GM23338 (cell line): ENCODE results near the gene KYAT1. TPM values are rescaled to one million over a fixed set of nuclear protein-coding genes. Genes with fewer than 3 reads are reported as not detected.

Source experiments
- ATAC-seq: fragments of 200-7000 bp; cut with Tn5 transposase; 3 replicates; pipeline ENCODE4 v1.9.1; 2020
- DNase-seq: peaks from one replicate; pipeline ENCODE4 v3.0.0-alpha.2; 2015; ENCODE audit warnings: low spot score
- H2AFZ ChIP-seq: fragments of 200-600 bp; sonication (generic); 2 replicates; pipeline ENCODE4 v1.8.0; 2016; ENCODE audit warnings: antibody characterized with exemption, mild to moderate bottlenecking, moderate library complexity
- H3F3A ChIP-seq: fragments of 200-600 bp; sonication (generic); replicated peaks from 2 replicates; pipeline ENCODE4 v1.8.0; 2017; ENCODE audit warnings: antibody characterized with exemption, mixed run types, low read depth
- H3K27ac ChIP-seq: fragments of 200-600 bp; sonication (generic); 2 replicates; pipeline ENCODE4 v1.6.1; 2016; ENCODE audit warnings: low read depth
- H3K27me3 ChIP-seq: fragments of 200-600 bp; sonication (generic); 2 replicates; pipeline ENCODE4 v1.8.0; 2016; ENCODE audit warnings: mild to moderate bottlenecking, mixed run types, moderate library complexity; ENCODE audit not compliant: insufficient read depth
- H3K36me3 ChIP-seq: fragments of 200-600 bp; sonication (generic); 2 replicates; pipeline ENCODE4 v1.8.0; 2016; ENCODE audit warnings: mild to moderate bottlenecking; ENCODE audit not compliant: insufficient read depth
- H3K4me1 ChIP-seq: fragments of 200-600 bp; sonication (generic); 2 replicates; pipeline ENCODE4 v1.8.0; 2016; ENCODE audit warnings: mild to moderate bottlenecking, moderate library complexity; ENCODE audit not compliant: insufficient read depth
- H3K4me2 ChIP-seq: fragments of 200-600 bp; sonication (generic); 2 replicates; pipeline ENCODE4 v1.7.1; 2017; ENCODE audit warnings: mixed run types
- H3K4me3 ChIP-seq: fragments of 200-600 bp; sonication (generic); 2 replicates; pipeline ENCODE4 v1.6.1; 2016; ENCODE audit warnings: mixed run types
- H3K79me2 ChIP-seq: fragments of 200-600 bp; sonication (generic); replicated peaks from 2 replicates; pipeline ENCODE4 v1.8.0; 2017; ENCODE audit warnings: mild to moderate bottlenecking; ENCODE audit not compliant: insufficient read depth
- H3K9me2 ChIP-seq: fragments of 200-600 bp; sonication (generic); 2 replicates; pipeline ENCODE4 v1.8.0; 2017; ENCODE audit not compliant: insufficient read depth
- H4K20me1 ChIP-seq: fragments of 200-600 bp; sonication (generic); replicated peaks from 2 replicates; pipeline ENCODE4 v1.8.0; 2017; ENCODE audit warnings: mild to moderate bottlenecking; ENCODE audit not compliant: insufficient read depth
- H3K27ac Mint-ChIP-seq: 2 replicates; pipeline ENCODE4 v1.8.0; 2020; ENCODE audit warnings: inconsistent platforms, mild to moderate bottlenecking, moderate library complexity, mixed read lengths
- H3K27me3 Mint-ChIP-seq: 3 replicates; pipeline ENCODE4 v1.8.0; 2022; ENCODE audit warnings: low read depth, mild to moderate bottlenecking, moderate library complexity, mixed read lengths, inconsistent platforms; ENCODE audit not compliant: insufficient read depth, poor library complexity
- H3K36me3 Mint-ChIP-seq: 3 replicates; pipeline ENCODE4 v1.8.0; 2021; ENCODE audit warnings: low read depth, mild to moderate bottlenecking, inconsistent platforms, moderate library complexity, mixed read lengths
- H3K4me1 Mint-ChIP-seq: 3 replicates; pipeline ENCODE4 v1.8.0; 2020; ENCODE audit warnings: mild to moderate bottlenecking, inconsistent platforms, mixed read lengths
- H3K4me3 Mint-ChIP-seq: 3 replicates; pipeline ENCODE4 v1.8.0; 2021; ENCODE audit warnings: moderate library complexity, mild to moderate bottlenecking, inconsistent platforms, mixed read lengths
- H3K9me3 Mint-ChIP-seq: 3 replicates; pipeline ENCODE4 v1.8.0; 2020; ENCODE audit warnings: moderate library complexity, mild to moderate bottlenecking, inconsistent platforms, mixed read lengths
- CREB1 ChIP-seq: fragments of 250-450 bp; sonication (Bioruptor Pico); IDR thresholded peaks from 2 replicates; pipeline ENCODE4 v1.5.0; 2020; ENCODE audit warnings: low read depth, mild to moderate bottlenecking, moderate library complexity
- EZH2 ChIP-seq: fragments of 200-600 bp; sonication (generic); IDR thresholded peaks from one replicate; pipeline ENCODE4 v1.8.0; 2017; ENCODE audit warnings: antibody characterized with exemption, mild to moderate bottlenecking, low read depth; ENCODE audit not compliant: unreplicated experiment
- EZH2phosphoT487 ChIP-seq: fragments of 200-600 bp; sonication (generic); IDR thresholded peaks from one replicate; pipeline ENCODE4 v1.8.1; 2018; ENCODE audit warnings: antibody characterized with exemption; ENCODE audit not compliant: unreplicated experiment
- JUNB ChIP-seq: IDR thresholded peaks from one replicate; pipeline ENCODE4 v1.6.1; 2016; ENCODE audit warnings: antibody characterized with exemption; ENCODE audit not compliant: unreplicated experiment
- NANOG ChIP-seq: IDR thresholded peaks from 2 replicates; pipeline ENCODE4 v1.6.1; 2016; ENCODE audit warnings: antibody characterized with exemption, borderline replicate concordance
- POLR2AphosphoS5 ChIP-seq: IDR thresholded peaks from 2 replicates; pipeline ENCODE4 v1.6.1; 2016; ENCODE audit warnings: antibody characterized with exemption, low read depth
- REST ChIP-seq: IDR thresholded peaks from one replicate; pipeline ENCODE4 v1.6.1; 2018; ENCODE audit warnings: antibody characterized with exemption; ENCODE audit not compliant: unreplicated experiment
- STAT1 ChIP-seq: IDR thresholded peaks from one replicate; pipeline ENCODE4 v1.6.1; 2016; ENCODE audit warnings: antibody characterized with exemption; ENCODE audit not compliant: unreplicated experiment
- ZNF114 ChIP-seq: fragments of 250-450 bp; sonication (Bioruptor Pico); IDR thresholded peaks from 2 replicates; pipeline ENCODE4 v1.5.0; 2020; ENCODE audit warnings: mild to moderate bottlenecking, moderate library complexity
- ZNF331 ChIP-seq: fragments of 250-450 bp; sonication (Bioruptor Pico); IDR thresholded peaks from 2 replicates; pipeline ENCODE4 v1.5.0; 2020; ENCODE audit warnings: low read depth, mild to moderate bottlenecking, moderate library complexity
- ZNF462 ChIP-seq: fragments of 250-450 bp; sonication (Bioruptor Pico); IDR thresholded peaks from 2 replicates; pipeline ENCODE4 v1.5.0; 2020; ENCODE audit warnings: mild to moderate bottlenecking, moderate library complexity
- polyA plus RNA-seq: library from polyadenylated mRNA; unstranded; fragments of >200 nt; fragmentation: Nextera tagmentation; extraction: Ambion mirVana; gene quantifications from 2 replicates; pipeline ENCODE4 v1.2.1, GENCODE V29; 2016
- total RNA-seq: library from RNA; depleted of rRNA; stranded (reverse); fragments of >200 nt; shearing (Covaris generic); gene quantifications from 2 replicates; pipeline ENCODE4 v1.2.3, GENCODE V29; 2014
- TF ChIP-seq, protein P1 (sequence below), 2 experiments: fragments of 200-600 bp in 1 of 2; sonication (generic) in 1 of 2; conservative IDR thresholded peaks; 2 replicates each; pipeline versions ENCODE4 v1.5.1 to v1.6.1; 2016 to 2017; ENCODE audit warnings: antibody characterized with exemption in 2 of 2, low read depth in 2 of 2, mild to moderate bottlenecking in 2 of 2, moderate library complexity in 1 of 2
- TF ChIP-seq, protein P2 (sequence below): IDR thresholded peaks from 2 replicates; pipeline ENCODE4 v1.6.1; 2016; ENCODE audit warnings: antibody characterized with exemption

Gene KYAT1
- total and polyA plus RNA-seq, 2 experiments from 2014 or later = 26.1 to 34.0 TPM

DNA sequence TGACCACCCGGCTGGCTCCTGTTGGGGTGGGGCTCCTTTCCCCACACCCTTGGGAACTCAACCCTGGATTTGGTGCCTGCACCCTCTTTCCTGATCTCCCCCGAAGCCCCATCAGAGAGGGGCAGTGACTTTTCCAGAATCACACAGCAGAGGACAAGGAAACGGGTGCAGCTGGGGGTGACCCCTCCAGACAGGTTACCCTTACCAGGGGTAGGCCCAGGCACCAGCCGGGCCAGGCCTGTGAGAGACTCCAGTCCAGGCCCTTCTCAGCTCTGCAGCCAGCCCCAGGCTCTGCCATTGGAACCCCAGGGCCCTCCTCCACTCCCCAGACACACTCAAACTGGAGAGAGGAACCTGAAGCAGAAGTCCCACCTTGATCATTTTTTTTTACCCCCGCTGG lies 20.1 kb upstream of the KYAT1 start:
- H3K27ac ChIP-seq = no peak overlapping the region
- Mint-ChIP-seq H3K4me3 (no peak overlapping the region), H3K27ac (no peak overlapping the region), H3K27me3 (peaks cover 4% of the 10 kb centered on the region), H3K36me3 (peaks cover 28% of the 10 kb centered on the region), H3K4me1 (peaks cover 14% of the 10 kb centered on the region), H3K9me3 (no peaks in the 10 kb centered on the region)
- H3K4me2 ChIP-seq = no peak overlapping the region
- peaks cover 6% of the 10 kb centered on the region; the same call in 1 of the 2 replicates for H3K36me3 ChIP-seq
- TF ChIP-seq NANOG (no peak), REST (no peak), ZNF331 (CRISPR knock-in tag) (no peak), STAT1 (no peak), ZNF114 (CRISPR knock-in tag) (no peak), EZH2phosphoT487 (no peak), CREB1 (CRISPR knock-in tag) (no peak), JUNB (no peak), POLR2AphosphoS5 (no peak), ZNF462 (no peak), EZH2 (no peak)
- TF ChIP-seq, protein P1, sequence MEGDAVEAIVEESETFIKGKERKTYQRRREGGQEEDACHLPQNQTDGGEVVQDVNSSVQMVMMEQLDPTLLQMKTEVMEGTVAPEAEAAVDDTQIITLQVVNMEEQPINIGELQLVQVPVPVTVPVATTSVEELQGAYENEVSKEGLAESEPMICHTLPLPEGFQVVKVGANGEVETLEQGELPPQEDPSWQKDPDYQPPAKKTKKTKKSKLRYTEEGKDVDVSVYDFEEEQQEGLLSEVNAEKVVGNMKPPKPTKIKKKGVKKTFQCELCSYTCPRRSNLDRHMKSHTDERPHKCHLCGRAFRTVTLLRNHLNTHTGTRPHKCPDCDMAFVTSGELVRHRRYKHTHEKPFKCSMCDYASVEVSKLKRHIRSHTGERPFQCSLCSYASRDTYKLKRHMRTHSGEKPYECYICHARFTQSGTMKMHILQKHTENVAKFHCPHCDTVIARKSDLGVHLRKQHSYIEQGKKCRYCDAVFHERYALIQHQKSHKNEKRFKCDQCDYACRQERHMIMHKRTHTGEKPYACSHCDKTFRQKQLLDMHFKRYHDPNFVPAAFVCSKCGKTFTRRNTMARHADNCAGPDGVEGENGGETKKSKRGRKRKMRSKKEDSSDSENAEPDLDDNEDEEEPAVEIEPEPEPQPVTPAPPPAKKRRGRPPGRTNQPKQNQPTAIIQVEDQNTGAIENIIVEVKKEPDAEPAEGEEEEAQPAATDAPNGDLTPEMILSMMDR (conservative IDR thresholded peaks at IDR 0.05; ENCODE audit: low read depth in 2 of 2) = no peak
- TF ChIP-seq, protein P2, sequence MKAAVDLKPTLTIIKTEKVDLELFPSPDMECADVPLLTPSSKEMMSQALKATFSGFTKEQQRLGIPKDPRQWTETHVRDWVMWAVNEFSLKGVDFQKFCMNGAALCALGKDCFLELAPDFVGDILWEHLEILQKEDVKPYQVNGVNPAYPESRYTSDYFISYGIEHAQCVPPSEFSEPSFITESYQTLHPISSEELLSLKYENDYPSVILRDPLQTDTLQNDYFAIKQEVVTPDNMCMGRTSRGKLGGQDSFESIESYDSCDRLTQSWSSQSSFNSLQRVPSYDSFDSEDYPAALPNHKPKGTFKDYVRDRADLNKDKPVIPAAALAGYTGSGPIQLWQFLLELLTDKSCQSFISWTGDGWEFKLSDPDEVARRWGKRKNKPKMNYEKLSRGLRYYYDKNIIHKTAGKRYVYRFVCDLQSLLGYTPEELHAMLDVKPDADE = no peak
- no peaks in the 10 kb centered on the region for H3K4me1 ChIP-seq
- ATAC-seq (no peak), DNase-seq (no peak)
- no peak overlapping the region for H3K4me3 ChIP-seq
- H3K9me2 ChIP-seq = no peaks in the 10 kb centered on the region
- H3K79me2 ChIP-seq = peaks cover 36% of the 10 kb centered on the region
- no peaks in the 10 kb centered on the region for H3K27me3 ChIP-seq
- no peak overlapping the region for H2AFZ ChIP-seq
- no peaks in the 10 kb centered on the region for H3F3A ChIP-seq
- peaks cover 25% of the 10 kb centered on the region for H4K20me1 ChIP-seq
